ENCODE data around the gene ALK.

ALK gene

GRCh38 chr2:29706171-29706720 is 215.1 kb downstream of the ALK start:
- DNase-seq = no peak

DNA sequence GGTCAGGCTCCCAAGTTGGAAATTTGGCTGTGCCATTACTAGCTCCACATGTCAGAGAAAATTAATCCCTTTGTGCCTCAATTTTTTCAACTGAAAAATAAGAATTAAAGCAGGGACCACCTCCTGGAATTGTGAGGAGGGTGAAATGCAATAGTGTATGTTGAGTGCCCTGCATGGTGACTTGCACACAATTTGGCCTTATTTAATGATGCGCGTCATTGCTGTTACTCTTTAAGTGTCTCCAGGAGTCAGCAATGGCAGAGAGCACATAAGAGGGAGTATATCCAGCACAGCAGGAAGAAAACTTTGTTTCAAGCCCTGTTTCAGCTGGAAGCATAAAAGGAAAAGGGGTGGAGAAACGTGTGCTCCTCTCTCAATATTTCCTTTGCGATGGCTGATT is 215.8 kb downstream of the ALK start:
- DNase-seq = no peak

- no peak for DNase-seq
Measured at GRCh38 chr2:29703336-29703735, 218.1 kb downstream of the ALK start.

- no peak for DNase-seq
Measured at GRCh38 chr2:29702276-29702675, 219.1 kb downstream of the ALK start.

- DNase-seq = no peak
Measured at GRCh38 chr2:29700560-29700959, 220.8 kb downstream of the ALK start.

DNA sequence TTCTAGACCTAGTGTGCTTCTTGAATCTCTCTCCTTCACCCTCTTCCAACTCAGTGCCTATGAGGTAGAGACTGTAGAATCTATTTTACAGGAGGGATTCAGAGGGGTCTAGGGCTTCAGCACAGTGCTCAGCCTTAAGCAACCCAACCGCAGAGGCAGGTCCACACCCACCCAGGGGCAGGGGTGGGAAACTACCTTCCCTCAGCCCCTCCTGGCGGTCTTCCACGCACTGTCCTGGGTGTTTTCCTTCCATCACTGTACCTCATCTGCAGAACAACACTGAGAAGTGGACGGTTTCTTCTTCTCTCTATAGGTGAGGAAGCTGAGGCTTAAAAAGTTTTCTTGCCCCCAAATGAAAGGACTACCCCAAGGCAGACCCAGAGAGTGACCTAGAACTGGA is 222.3 kb downstream of the ALK start:
- DNase-seq = no peak

- DNase-seq = no peak
Measured at GRCh38 chr2:29698216-29698615, 223.2 kb downstream of the ALK start.

GRCh38 chr2:29697715-29698114 is 223.7 kb downstream of the ALK start:
- DNase-seq = no peak

GRCh38 chr2:29697181-29697580 is 224.2 kb downstream of the ALK start:
- no peak for DNase-seq

DNA sequence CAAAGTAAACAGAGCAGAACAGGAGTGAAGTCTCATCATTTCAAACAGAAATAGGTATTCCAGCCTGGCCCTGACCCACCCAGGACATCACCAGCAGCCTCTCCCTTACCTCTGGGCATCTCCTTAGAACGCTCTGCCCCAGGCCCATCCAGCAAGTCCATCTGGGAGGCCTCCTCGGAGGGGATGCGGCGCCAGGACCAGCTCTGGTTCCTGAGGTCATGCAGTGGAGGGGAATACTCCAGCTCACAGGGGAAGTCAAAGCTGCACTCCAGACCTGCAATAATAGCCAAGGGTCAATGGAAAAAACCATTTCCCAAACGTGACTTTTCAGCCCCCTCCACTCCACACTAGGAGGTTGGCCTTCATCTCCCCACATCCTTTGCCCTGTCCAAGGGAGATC is 226.6 kb downstream of the ALK start:
- DNase-seq = no peak

- no peak for DNase-seq
Measured at GRCh38 chr2:29691391-29691950, 229.9 kb downstream of the ALK start.

GRCh38 chr2:29689666-29690065 is 231.7 kb downstream of the ALK start:
- DNase-seq = no peak

- no peak for DNase-seq
Measured at GRCh38 chr2:29688429-29688828, 233.0 kb downstream of the ALK start.

DNA sequence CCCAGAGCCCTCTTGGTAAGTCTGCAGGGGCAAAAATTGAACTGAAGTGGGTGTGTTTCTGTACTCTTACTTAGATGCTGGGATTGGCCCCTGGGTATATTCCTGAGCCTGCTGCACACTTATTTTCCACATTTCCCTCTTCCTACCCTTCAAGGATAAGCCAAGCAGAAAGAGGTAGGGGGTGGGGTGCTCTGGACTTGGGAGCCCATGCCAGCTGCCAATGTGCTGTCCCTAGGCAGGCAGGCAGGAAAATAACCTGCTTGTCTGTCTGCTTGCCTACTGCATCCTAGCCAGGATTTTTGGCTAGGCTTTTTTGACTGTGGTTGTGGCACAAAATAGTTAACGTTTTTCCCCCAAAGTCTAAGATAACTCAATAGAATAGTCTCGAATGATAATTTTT is 234.3 kb downstream of the ALK start:
- DNase-seq = no peak

- DNase-seq = no peak
Measured at GRCh38 chr2:29676886-29677453, 244.4 kb downstream of the ALK start.

GRCh38 chr2:29664578-29664977 is 256.8 kb downstream of the ALK start:
- no peak for DNase-seq

GRCh38 chr2:29663268-29663667 is 258.1 kb downstream of the ALK start:
- no peak for DNase-seq

DNA sequence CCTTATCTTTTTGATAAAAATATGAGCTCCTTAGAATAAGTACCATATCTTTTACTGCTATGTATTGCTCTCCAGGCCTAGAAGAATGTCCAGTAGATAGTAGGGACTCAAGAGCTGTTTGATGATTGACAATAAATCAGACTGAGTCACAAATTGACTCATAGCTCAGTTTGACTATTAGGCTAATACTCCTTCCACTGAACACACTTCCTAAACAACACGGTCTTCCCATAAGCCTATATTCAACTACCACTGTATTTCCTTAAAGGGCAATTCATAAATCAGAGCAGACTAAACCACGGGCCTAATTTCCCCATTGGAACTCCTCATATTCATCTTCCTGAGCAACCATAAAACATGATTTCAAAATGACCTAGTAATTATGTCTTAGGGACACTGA is 258.5 kb downstream of the ALK start:
- DNase-seq = no peak

DNA sequence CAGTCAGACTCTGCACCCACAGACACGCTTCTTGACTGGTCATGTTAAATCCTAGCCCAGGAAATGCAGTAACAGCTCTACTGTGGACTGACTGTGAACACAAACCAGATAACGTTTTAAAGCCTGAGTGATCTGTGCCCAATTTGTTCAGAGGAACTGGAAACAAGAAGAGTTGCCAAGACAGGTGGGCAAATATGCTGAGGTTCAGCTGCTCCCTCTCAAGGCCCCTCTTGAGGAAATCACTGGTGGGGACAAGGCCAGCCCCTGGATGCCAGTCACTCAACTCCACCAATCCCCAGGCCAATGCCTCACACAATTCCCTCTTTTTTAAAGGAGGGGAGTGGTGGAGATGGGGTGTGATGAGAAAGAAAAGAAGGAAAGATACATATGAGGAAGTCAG is 261.2 kb downstream of the ALK start:
- no peak for DNase-seq

DNA sequence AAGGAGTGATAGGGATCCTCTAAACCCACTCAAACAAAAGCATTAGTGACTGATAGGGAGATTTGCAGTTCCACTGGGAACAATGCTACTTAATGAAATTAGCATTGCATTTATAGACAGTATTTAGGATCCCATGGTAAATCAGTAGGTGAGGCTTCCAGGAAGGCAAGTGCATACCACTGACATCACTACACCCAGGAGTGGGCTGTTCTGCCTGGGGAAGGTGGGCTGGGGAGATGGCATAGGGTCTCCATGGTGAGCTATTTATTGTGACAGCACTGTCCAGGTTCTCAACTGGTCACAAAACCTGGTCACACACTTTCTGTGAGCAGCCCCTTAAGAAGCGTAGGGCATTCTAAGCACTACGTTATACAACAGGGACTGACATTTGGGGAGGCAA is 262.2 kb downstream of the ALK start:
- DNase-seq = no peak

DNA sequence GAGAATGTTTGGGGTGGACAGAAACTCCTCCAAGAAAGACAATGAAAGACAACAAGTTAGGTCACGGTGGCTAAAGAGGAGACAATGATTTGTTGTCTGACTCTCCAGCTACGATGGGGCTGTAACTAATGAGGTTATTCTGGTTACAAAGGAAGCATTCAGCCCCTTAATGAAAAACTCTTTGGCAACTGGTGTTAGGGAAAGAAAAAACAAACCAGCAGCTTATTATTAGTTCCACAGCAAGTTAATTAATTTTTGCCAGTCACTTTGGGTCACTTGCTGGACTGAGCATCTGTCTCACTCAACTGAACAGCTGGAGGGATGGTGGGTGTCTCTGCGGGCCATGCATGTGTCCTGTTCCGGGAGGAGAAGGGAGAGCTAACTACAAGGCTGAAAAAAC is 263.7 kb downstream of the ALK start:
- DNase-seq = peak; percentile 60

DNA sequence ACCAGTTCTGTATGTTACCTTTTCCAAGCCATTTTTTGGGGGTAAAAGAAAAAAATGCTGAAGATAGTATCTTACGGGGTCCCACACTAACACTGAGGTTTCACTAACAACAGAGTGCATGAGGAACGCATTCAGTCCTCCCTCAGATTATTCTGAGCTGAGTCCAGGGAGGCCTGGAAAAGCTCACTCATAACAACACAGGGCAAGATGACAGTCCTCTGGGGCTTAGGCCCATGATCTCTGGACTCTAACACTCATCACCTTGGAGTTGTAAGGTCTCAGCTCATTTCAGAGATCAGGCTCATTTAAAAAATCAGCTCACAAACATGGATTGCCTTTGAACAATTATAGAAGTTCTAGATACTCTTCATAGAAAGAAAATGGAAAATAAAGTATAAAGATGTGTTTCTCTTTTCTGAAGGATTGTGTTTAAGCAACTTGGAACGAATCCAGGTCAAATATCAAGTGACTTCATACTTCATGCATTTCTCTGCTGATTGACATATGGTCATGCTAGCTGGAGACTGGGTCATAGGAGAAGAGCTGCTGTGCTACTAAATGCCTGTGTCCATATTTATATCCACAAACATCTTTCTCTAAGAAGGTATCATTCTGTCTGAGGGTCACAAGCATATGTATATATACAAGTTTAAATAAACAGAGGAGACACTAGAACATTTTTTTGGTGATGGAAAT is 265.8 kb downstream of the ALK start:
- no peak for DNase-seq

- no peak for DNase-seq
Measured at GRCh38 chr2:29650631-29651097, 270.7 kb downstream of the ALK start.

- no peak for DNase-seq
Measured at GRCh38 chr2:29644949-29645348, 276.4 kb downstream of the ALK start.

Data from midbrain (tissue), 1 donor.